ENCODE results near the gene PRDX1. TPM values are rescaled to one million over a fixed set of nuclear protein-coding genes. Genes with fewer than 3 reads are reported as not detected.
"Not testable (repeated sequence)": the region's sequence is repeated elsewhere in the genome, so short reads cannot be mapped to it uniquely, and the experiment has no call there.

Gene PRDX1
- polyA plus RNA-seq, 3 donors = 301 to 376 (median 324) TPM

DNA sequence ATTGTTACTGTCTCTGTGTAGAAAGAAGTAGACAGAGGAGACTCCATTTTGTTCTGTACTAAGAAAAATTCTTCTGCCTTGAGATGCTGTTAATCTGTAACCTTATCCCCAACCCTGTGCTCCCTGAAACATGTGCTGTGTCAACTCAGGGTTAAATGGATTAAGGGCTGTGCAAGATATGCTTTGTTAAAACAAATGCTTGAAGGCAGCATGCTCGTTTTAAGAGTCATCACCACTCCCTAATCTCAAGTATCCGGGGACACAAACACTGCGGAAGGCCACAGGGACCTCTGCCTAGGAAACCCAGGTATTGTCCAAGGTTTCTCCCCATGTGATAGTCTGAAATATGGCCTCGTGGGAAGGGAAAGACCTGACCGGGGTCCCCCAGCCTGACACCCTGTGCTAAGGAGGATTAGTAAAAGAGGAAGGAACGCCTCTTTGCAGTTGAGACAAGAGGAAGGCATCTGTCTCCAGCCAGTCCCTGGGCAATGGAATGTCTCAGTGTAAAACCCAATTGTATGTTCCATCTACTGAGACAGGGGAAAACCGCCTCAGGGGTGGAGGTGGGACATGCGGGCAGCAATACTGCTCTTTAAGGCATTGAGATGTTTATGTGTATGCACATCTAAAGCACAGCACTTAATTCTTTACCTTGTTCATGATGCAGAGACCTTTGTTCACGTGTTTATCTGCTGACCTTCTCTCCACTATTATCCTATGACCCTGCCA lies 8.0 kb downstream of the PRDX1 start:
- DNase-seq (ENCODE audit: extremely low read depth in 1 of 11, low read depth in 9 of 11, low spot score in 4 of 11) = not testable (repeated sequence)

DNA sequence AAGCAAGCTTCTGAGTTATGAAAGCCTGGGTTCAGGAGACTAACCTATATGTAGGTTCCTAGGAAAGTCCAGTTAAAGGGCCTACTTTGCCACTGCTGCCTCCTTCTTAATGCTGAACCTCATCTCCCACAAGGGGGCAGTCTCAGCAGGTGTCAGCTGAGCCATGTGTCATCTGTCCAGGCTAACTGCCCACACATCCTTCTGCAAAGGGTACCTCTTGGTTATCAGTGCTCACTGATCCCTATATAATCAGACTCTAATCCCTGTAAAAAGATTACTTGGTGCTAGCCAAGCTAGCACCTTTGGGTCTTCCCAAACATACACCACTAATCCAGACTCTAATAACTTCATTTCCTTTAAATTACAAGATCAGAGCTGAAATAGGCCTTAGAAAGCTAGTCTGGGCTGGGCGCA lies 9.0 kb downstream of the PRDX1 start:
- DNase-seq (ENCODE audit: extremely low read depth in 1 of 11, low read depth in 9 of 11, low spot score in 4 of 11) = peak in 5 of 11 donors; percentile 33 to 51 (median 40)

GRCh38 chr1:45510972-45511527 lies 10.6 kb downstream of the PRDX1 start:
- DNase-seq (ENCODE audit: extremely low read depth in 1 of 11, low read depth in 9 of 11, low spot score in 4 of 11) = no peak

DNA sequence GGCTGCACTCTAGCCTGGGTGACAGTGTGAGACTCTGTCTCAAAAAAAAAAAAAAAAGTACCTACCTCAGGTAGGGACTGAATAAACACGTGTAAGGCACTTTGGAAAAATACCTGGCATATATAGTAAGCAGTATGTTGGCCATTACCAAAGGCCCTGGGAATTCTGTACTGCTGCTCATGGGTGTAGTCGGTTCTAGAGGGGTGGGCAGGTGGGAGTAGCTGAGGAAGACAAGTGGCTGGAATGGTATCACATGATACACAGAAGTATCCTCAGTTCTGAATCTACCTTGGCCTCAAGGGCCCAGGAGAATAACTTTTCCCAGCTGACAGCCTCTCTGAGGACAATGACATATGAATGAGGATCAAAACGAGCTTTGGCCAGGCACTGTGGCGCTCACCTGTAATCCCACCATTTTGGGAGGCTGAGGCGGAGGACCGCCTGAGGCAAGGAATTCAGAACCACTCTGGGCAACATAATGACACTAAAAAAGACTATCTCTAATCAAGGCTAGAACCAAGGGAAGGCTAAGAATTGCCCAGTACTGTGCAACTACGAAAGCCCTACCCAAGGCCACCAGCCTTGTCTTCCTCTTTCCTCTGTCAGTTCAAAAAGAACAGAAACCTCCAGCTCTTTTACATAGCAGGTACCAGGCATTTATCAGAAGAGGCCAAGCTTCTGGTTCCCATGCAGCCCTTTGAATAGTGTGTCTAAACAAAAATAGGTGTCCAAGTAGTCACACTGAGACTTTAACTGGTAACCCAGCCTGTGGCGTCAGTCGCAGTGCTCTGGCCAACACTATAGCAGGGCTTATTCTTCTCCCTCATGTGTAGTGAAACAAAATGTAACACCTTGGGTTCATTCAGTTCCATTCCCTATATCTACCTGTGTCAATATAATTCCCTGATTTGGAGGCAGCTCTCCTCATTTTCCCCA lies 11.4 kb downstream of the PRDX1 start:
- no peak for DNase-seq (ENCODE audit: extremely low read depth in 1 of 11, low read depth in 9 of 11, low spot score in 4 of 11)

DNA sequence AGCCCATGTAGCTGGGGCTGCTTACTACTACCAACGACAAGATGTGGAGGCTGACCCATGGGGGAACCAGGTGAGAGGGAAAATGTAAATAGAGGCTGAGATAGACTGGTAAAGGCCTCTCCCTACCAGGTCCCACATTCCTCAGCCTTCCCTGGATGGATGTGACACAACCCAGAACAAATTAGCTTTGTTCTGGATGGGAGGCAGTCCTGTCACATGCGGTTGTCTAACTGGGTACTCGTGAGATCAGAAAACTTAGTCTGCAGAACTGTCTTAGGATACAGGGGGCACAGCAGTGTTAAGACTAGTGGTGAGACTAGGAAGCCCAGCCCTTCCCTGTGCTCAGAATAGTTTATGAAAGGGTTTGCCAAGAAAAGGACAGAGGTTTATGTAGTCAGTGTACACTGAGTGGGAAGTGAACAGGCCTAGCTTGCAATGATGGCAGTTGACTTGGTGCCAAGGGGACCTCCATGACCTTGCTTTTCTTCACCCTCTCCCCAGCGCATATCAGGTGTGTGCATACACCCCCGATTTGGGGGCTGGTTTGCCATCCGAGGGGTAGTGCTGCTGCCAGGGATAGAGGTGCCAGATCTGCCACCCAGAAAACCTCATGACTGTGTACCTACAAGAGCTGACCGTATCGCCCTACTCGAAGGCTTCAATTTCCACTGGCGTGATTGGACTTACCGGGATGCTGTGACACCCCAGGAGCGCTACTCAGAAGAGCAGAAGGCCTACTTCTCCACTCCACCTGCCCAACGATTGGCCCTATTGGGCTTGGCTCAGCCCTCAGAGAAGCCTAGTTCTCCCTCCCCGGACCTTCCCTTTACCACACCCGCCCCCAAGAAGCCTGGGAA lies 13.2 kb downstream of the PRDX1 start:
- no peak for DNase-seq (ENCODE audit: extremely low read depth in 1 of 11, low read depth in 9 of 11, low spot score in 4 of 11)

DNA sequence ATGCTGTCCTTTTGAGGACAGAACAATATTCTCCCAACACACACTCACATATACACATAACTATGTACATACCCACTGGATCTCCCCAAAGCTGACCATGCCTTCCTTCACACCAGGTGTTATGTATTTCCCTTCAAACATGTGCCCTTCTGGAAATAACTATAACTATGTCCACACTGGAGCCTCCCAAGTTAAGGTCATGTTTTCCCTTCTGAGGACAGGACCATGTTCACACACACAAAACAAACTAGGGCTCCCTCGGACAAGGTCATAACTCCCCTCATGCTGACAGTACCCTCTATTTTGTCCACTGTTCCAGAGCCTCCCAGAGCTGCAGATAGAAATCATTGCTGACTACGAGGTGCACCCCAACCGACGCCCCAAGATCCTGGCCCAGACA lies 13.8 kb downstream of the PRDX1 start:
- no peak for DNase-seq (ENCODE audit: extremely low read depth in 1 of 11, low read depth in 9 of 11, low spot score in 4 of 11)

DNA sequence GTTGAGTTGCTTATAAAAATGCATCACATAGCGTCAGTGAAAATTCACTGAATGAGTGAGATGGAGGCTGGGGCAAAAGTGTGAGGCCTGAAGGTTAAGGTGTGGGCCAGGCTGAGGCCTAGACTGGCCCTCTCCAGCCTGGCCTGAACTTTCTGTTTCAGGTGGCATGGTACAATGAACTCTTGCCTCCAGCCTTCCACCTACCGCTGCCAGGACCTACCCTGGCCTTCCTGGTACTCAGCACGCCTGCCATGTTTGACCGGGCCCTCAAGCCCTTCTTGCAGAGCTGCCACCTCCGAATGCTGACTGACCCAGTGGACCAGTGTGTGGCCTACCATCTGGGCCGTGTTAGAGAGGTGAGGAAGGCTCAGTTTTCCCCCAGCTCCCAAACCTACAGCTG lies 14.5 kb downstream of the PRDX1 start:
- DNase-seq (ENCODE audit: extremely low read depth in 1 of 11, low read depth in 9 of 11, low spot score in 4 of 11) = no peak

- DNase-seq (ENCODE audit: extremely low read depth in 1 of 11, low read depth in 9 of 11, low spot score in 4 of 11) = no peak
Measured at GRCh38 chr1:45503462-45504360, 18.0 kb downstream of the PRDX1 start.

DNA sequence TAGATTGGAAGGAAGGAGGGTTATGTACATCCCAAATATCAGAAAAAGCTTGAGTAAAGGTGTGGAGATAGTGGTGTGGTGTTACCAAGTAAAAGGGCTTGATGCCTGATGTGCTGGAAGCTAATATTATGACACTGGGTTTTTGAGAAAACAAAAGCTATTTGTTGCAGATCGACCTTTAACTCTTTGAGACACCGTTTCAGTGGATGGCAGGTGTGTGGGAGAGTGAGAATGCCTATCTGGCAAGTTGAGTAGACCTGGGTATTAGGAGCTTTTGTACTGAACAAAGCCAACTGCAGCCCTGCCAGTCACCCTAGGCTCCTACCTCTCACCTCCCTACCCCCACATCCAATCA lies 20.2 kb downstream of the PRDX1 start:
- no peak for DNase-seq (ENCODE audit: extremely low read depth in 1 of 11, low read depth in 9 of 11, low spot score in 4 of 11)

DNA sequence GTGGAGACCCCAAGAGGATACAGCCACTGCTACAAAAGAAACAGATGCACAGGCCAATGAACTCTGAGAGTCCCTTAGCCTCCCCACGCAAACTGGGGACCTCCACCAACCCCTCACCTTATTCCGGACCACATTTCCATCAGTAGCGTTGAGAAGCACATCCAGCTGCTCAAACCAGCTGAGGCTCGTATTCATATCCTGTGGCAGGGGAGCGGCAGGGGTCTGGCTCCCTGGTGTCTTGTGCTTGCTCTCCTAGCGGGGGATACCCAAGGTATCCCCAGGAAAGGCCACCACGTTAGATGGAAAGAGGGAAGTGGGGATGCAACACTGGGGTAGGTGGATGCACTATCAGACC lies 22.3 kb downstream of the PRDX1 start:
- peak in 1 of 11 donors; percentile 11 for DNase-seq (ENCODE audit: extremely low read depth in 1 of 11, low read depth in 9 of 11, low spot score in 4 of 11)

- no peak for DNase-seq (ENCODE audit: extremely low read depth in 1 of 11, low read depth in 9 of 11, low spot score in 4 of 11)
Measured at GRCh38 chr1:45498279-45498678, 23.4 kb downstream of the PRDX1 start.

GRCh38 chr1:45493116-45493697 lies 28.5 kb downstream of the PRDX1 start:
- DNase-seq (ENCODE audit: extremely low read depth in 1 of 11, low read depth in 9 of 11, low spot score in 4 of 11) = peak in 6 of 11 donors; percentile 19 to 58 (median 30)

GRCh38 chr1:45492691-45493090 lies 29.0 kb downstream of the PRDX1 start:
- DNase-seq (ENCODE audit: extremely low read depth in 1 of 11, low read depth in 9 of 11, low spot score in 4 of 11) = no peak

- no peak for DNase-seq (ENCODE audit: extremely low read depth in 1 of 11, low read depth in 9 of 11, low spot score in 4 of 11)
Measured at GRCh38 chr1:45491487-45492260, 30.0 kb downstream of the PRDX1 start.

DNA sequence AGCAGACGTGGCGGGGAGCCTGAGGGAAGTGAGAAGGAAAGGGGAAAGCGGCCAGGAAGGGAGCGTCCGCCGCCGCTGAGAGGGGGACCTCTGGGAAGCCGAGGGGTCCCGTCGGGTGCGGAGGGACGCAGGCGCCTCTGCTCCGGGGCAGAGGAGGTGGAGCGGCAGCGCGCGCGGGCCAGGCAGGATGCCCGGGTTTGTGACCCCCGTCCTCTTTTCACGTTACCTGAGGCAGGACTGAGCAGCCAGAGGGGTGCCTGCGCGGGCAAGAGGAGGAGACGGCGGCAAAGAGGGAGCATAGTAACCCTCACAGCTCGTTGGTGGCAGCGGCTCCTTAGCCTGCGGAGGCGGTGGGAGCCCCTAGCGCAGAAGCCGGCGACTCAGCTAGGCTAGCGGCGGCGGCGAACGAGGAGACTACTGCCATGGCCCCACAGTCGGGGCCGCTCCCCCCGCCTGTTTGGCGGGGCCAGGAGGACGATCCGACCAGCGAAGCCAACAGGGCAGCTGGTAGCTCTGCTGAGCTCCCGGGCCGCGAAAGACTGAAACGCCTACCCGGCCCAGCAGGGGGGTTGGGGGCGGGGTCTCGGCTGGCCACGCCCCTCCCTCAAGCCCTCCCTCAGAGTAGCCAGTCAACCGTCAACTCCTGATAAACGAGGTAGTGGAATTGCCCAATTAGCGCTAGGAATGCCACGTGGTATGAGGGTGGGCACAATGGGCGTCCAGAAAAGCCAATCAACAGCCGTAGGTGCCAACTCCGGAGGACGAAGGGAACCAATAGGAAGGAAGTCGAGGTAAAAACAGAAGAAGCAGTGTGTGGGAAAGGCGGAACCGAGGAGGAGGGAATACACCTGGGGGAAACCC lies 30.8 kb downstream of the PRDX1 start, which contains the start of gene TESK2:
TESK2 (minus strand) TSS at position 538 of the 861 bp plus-strand sequence. CDS start 33,378 bp downstream, outside the sequence.
- peak; percentile 96 to 99 (median 99) for DNase-seq (ENCODE audit: extremely low read depth in 1 of 11, low read depth in 9 of 11, low spot score in 4 of 11)

- DNase-seq (ENCODE audit: extremely low read depth in 1 of 11, low read depth in 9 of 11, low spot score in 4 of 11) = peak in 6 of 11 donors; percentile 6 to 27 (median 20)
Measured at GRCh38 chr1:45490121-45490625, 31.5 kb downstream of the PRDX1 start.

Data from renal cortex interstitium (tissue), 11 donors.